Fibroblast of lung (primary cell): Measurements from ENCODE around the gene MYEOV. TPM values are rescaled to one million over a fixed set of nuclear protein-coding genes. Genes with fewer than 3 reads are reported as not detected.

ENCODE experiments used
- DNase-seq, 2 donors: peaks; one replicate each; pipeline versions ENCODE4 v3.0.0 to v3.0.0-alpha.2; 2010; ENCODE audit warnings: low read depth in 2 of 2
- H2AFZ ChIP-seq: 2 replicates; pipeline ENCODE4 v1.5.1; 2012; ENCODE audit warnings: low read length, control low read depth, inconsistent platforms
- H3K27ac ChIP-seq: 2 replicates; pipeline ENCODE4 v1.5.1; 2011; ENCODE audit warnings: low read length, control low read depth; ENCODE audit not compliant: insufficient read depth
- H3K27me3 ChIP-seq: 2 replicates; pipeline ENCODE4 v1.5.1; 2011; ENCODE audit warnings: mild to moderate bottlenecking, low read length; ENCODE audit not compliant: control insufficient read depth, insufficient read depth
- H3K36me3 ChIP-seq: 2 replicates; pipeline ENCODE4 v1.5.1; 2011; ENCODE audit warnings: low read length; ENCODE audit not compliant: control insufficient read depth, insufficient read depth
- H3K4me1 ChIP-seq: 2 replicates; pipeline ENCODE4 v1.5.1; 2011; ENCODE audit warnings: low read length; ENCODE audit not compliant: control insufficient read depth, insufficient read depth; ENCODE audit errors: extremely low read depth
- H3K4me2 ChIP-seq: 2 replicates; pipeline ENCODE4 v1.5.1; 2011; ENCODE audit warnings: low read length, control low read depth; ENCODE audit not compliant: insufficient read depth; ENCODE audit errors: extremely low read depth
- H3K4me3 ChIP-seq, 4 experiments: fragments of 200-600 bp in 1 of 4; sonication (generic) in 1 of 4; replicated peaks in 1 of 4; 2 replicates each; pipeline ENCODE4 v1.5.1; 2011 to 2016; ENCODE audit warnings: low read length in 4 of 4, low read depth in 3 of 4, mild to moderate bottlenecking in 3 of 4, control low read depth in 2 of 4, inconsistent platforms in 1 of 4, mixed read lengths in 1 of 4; ENCODE audit not compliant: insufficient read depth in 1 of 4; ENCODE audit errors: control extremely low read depth in 1 of 4
- H3K79me2 ChIP-seq: 2 replicates; pipeline ENCODE4 v1.5.1; 2012; ENCODE audit warnings: mild to moderate bottlenecking, low read length, inconsistent platforms; ENCODE audit not compliant: control insufficient read depth, insufficient read depth
- H3K9ac ChIP-seq: 2 replicates; pipeline ENCODE4 v1.5.1; 2011; ENCODE audit warnings: mild to moderate bottlenecking, low read length, control low read depth; ENCODE audit not compliant: insufficient read depth
- H3K9me3 ChIP-seq: 2 replicates; pipeline ENCODE4 v1.5.1; 2012; ENCODE audit warnings: low read depth, low read length; ENCODE audit not compliant: control insufficient read depth, insufficient read depth
- H4K20me1 ChIP-seq: 2 replicates; pipeline ENCODE4 v1.5.1; 2011; ENCODE audit warnings: low read length; ENCODE audit not compliant: control insufficient read depth, insufficient read depth; ENCODE audit errors: extremely low read depth
- EZH2 ChIP-seq: IDR thresholded peaks from 2 replicates; pipeline ENCODE4 v1.5.1; 2012; ENCODE audit warnings: low read length, control low read depth, mild to moderate bottlenecking; ENCODE audit errors: missing control alignments
- polyA plus RNA-seq, 2 donors: library from polyadenylated mRNA; depleted of rRNA in 1 of 2; stranded (reverse) in 1 of 2; unstranded in 1 of 2; fragments of >200 nt; gene quantifications; 2 replicates each; pipeline ENCODE4 v1.2.1, GENCODE V29; 2011 to 2012; ENCODE audit warnings: missing spikeins in 1 of 2
- total RNA-seq: library from RNA; depleted of rRNA; stranded (reverse); fragments of >200 nt; gene quantifications from 2 replicates; pipeline ENCODE4 v1.2.1, GENCODE V29; 2014
- TF ChIP-seq, protein P1 (sequence below), 2 donors: IDR thresholded peaks in 1 of 2; conservative IDR thresholded peaks in 1 of 2; 1 replicate in 1 of 2; 2 replicates in 1 of 2; pipeline ENCODE4 v1.5.1; 2011 to 2012; ENCODE audit warnings: low read length in 2 of 2, control low read depth in 1 of 2, inconsistent platforms in 1 of 2, low read depth in 1 of 2, mild to moderate bottlenecking in 1 of 2

Gene MYEOV
- total and polyA plus RNA-seq, 2 donors (not counting 1 experiment from before 2014, with no cell fraction given), result 1.2 to 7.3 TPM

DNA sequence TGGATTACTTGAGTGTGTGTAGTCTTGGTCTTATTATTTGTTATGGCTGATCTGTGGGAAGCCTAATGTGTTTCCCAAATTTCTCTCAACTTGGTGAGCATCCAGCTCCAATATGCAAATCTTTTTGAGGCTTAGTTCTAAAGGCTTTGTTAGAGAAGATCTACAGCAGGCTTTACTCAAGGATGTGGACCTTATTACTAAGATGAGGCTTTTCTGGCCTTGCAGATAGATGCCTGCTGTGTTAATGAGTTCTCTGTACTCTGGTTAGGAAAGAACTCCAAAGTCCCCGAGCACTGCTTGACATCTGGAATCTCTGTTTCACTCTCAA, 24.1 kb downstream of the MYEOV start:
- Histone ChIP-seq H4K20me1 (no peaks in the 10 kb centered on the region), H3K79me2 (peaks cover 17% of the 10 kb centered on the region), H3K4me1 (peaks cover 27% of the 10 kb centered on the region), H3K9ac (no peak overlapping the region), H3K36me3 (peaks cover 3% of the 10 kb centered on the region), H3K27me3 (no peaks in the 10 kb centered on the region), H3K27ac (peak overlapping the region; percentile 13), H2AFZ (no peak overlapping the region), H3K4me3 (no peak overlapping the region), H3K4me2 (no peak overlapping the region), H3K9me3 (no peaks in the 10 kb centered on the region)
- no peak for DNase-seq
- TF ChIP-seq EZH2, result no peak
- TF ChIP-seq, protein P1, sequence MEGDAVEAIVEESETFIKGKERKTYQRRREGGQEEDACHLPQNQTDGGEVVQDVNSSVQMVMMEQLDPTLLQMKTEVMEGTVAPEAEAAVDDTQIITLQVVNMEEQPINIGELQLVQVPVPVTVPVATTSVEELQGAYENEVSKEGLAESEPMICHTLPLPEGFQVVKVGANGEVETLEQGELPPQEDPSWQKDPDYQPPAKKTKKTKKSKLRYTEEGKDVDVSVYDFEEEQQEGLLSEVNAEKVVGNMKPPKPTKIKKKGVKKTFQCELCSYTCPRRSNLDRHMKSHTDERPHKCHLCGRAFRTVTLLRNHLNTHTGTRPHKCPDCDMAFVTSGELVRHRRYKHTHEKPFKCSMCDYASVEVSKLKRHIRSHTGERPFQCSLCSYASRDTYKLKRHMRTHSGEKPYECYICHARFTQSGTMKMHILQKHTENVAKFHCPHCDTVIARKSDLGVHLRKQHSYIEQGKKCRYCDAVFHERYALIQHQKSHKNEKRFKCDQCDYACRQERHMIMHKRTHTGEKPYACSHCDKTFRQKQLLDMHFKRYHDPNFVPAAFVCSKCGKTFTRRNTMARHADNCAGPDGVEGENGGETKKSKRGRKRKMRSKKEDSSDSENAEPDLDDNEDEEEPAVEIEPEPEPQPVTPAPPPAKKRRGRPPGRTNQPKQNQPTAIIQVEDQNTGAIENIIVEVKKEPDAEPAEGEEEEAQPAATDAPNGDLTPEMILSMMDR (conservative IDR thresholded peaks at IDR 0.05 in 1 of 2, IDR thresholded peaks at IDR 0.05 in 1 of 2; ENCODE audit: low read depth in 1 of 2, low read length in 2 of 2), result no peak

DNA sequence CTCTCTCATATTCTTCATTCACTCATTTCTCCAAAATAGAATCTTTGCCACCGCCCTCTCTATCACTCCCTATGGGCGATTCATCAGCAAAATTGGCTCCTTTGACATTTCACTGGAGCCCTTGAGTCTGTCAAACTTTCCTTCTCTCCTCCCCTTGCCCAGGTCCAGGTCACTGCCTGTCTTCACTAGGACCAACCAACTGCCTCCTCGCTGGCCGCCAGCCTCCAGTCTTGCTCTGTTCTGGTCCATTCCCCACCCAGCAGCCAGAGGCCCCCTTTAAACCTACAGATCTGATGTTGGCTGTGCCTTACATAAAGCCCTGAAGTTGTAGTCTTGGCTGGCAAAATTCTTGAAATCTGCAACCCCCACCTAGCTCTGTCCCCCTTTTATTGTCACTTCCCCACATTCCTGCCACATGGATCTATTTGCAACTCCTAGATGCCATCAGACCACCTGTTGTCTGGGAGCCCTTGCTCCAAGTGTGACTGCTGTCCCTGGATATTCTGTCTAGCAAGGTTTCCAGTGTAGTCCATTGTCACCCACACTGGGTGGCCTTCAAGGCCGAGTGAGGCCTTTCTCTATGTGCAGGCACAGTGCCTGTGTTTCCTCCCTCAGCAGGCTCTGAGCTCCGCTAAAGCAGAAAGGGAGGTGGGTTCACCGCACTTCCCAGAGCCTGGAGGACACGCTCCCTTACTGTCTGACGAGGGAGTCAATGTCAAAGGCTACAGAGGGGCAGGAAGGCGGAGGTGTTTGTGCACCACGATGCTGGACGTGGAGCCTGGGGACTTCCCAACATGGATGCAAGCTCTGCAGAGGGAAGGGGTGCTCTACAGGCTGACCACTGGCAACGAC, 25.5 kb downstream of the MYEOV start:
- H3K4me1 ChIP-seq, result peaks cover 27% of the 10 kb centered on the region
- no peak overlapping the region for H3K4me2 ChIP-seq
- no peaks in the 10 kb centered on the region for H4K20me1 ChIP-seq
- TF ChIP-seq, protein P1 (conservative IDR thresholded peaks at IDR 0.05 in 1 of 2, IDR thresholded peaks at IDR 0.05 in 1 of 2; ENCODE audit: low read depth in 1 of 2, low read length in 2 of 2), result no peak
- no peak for TF ChIP-seq EZH2
- DNase-seq, result no peak
- peaks cover 3% of the 10 kb centered on the region for H3K36me3 ChIP-seq
- H2AFZ ChIP-seq, result no peak overlapping the region
- no peak overlapping the region for H3K4me3 ChIP-seq
- no peak overlapping the region for H3K9ac ChIP-seq
- no peaks in the 10 kb centered on the region for H3K27me3 ChIP-seq
- H3K27ac ChIP-seq, result peak overlapping the region; percentile 21
- peaks cover 31% of the 10 kb centered on the region for H3K79me2 ChIP-seq
- no peaks in the 10 kb centered on the region for H3K9me3 ChIP-seq

DNA sequence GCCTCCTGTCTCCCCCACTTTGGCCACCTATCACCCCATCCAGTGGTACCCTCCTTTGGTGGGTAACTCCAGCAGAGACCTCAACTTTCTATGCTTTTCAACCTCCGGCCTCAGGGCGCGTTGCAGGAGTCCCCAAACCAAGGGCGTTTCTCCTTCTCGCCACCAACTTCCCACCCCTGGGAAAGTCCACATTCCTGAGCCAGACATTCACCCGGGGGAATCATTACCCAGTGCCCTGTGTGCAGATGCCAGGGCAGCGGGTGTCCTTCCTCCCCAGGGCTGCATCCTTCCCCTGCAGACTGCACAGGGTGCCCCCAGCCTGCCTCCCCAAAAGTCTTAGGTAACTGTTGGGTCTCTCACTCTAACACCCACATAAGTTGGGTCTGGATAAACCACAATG, 26.4 kb downstream of the MYEOV start:
- Histone ChIP-seq H3K4me2 (no peak overlapping the region), H4K20me1 (no peaks in the 10 kb centered on the region), H3K9me3 (no peaks in the 10 kb centered on the region), H3K36me3 (peaks cover 3% of the 10 kb centered on the region), H3K9ac (no peak overlapping the region), H2AFZ (no peak overlapping the region), H3K27ac (peak overlapping the region; percentile 99), H3K4me1 (peaks cover 27% of the 10 kb centered on the region), H3K27me3 (no peaks in the 10 kb centered on the region), H3K79me2 (peaks cover 38% of the 10 kb centered on the region), H3K4me3 (no peak overlapping the region)
- TF ChIP-seq, protein P1 (conservative IDR thresholded peaks at IDR 0.05 in 1 of 2, IDR thresholded peaks at IDR 0.05 in 1 of 2; ENCODE audit: low read depth in 1 of 2, low read length in 2 of 2), result no peak
- TF ChIP-seq EZH2, result no peak
- DNase-seq, result no peak
